ENCODE measurements around the gene HK2. TPM values are rescaled to one million over a fixed set of nuclear protein-coding genes. Genes with fewer than 3 reads are reported as not detected.

The HK2 gene
- total RNA-seq, 2 donors from 2014 or later = 6.9 to 13.4 TPM

GRCh38 chr2:74931940-74932339 is 98.0 kb downstream of the HK2 start:
- no peak for TF ChIP-seq CTCF (IDR thresholded peaks at IDR 0.05)
- H3K9me3 ChIP-seq = no peaks in the 10 kb centered on the region
- ATAC-seq (ENCODE audit: insufficient number of reproducible peaks, low FRiP score, low read depth) = no peak
- no peak overlapping the region for H3K4me3 ChIP-seq
- no peaks in the 10 kb centered on the region for H3K36me3 ChIP-seq
- H3K27me3 ChIP-seq (replicated peaks; ENCODE audit: insufficient read depth) = no peaks in the 10 kb centered on the region
- no peak for DNase-seq (ENCODE audit: low spot score)
- no peak overlapping the region for H3K27ac ChIP-seq
- H3K4me1 ChIP-seq (ENCODE audit: control insufficient read depth in 1 of 2, low read depth in 2 of 2) = no peaks in the 10 kb centered on the region

GRCh38 chr2:74935975-74936391 is 102.1 kb downstream of the HK2 start:
- Histone ChIP-seq H3K9me3 (no peaks in the 10 kb centered on the region), H3K36me3 (no peaks in the 10 kb centered on the region), H3K27ac (no peak overlapping the region), H3K4me3 (no peak overlapping the region), H3K4me1 (ENCODE audit: control insufficient read depth in 1 of 2, low read depth in 2 of 2) (no peaks in the 10 kb centered on the region), H3K27me3 (replicated peaks; ENCODE audit: insufficient read depth) (no peaks in the 10 kb centered on the region)
- DNase-seq (ENCODE audit: low spot score) = no peak
- ATAC-seq (ENCODE audit: insufficient number of reproducible peaks, low FRiP score, low read depth) = no peak
- TF ChIP-seq CTCF (IDR thresholded peaks at IDR 0.05) = no peak

- H3K36me3 ChIP-seq = no peaks in the 10 kb centered on the region
- no peak for TF ChIP-seq CTCF (IDR thresholded peaks at IDR 0.05)
- no peaks in the 10 kb centered on the region for H3K27me3 ChIP-seq (replicated peaks; ENCODE audit: insufficient read depth)
- ATAC-seq (ENCODE audit: insufficient number of reproducible peaks, low FRiP score, low read depth) (no peak), DNase-seq (ENCODE audit: low spot score) (no peak)
- H3K4me1 ChIP-seq (ENCODE audit: control insufficient read depth in 1 of 2, low read depth in 2 of 2) = no peaks in the 10 kb centered on the region
- H3K9me3 ChIP-seq = no peaks in the 10 kb centered on the region
- H3K4me3 ChIP-seq = no peak overlapping the region
- no peak overlapping the region for H3K27ac ChIP-seq
These were observed 103.4 kb downstream of the HK2 start for GRCh38 chr2:74937221-74937880.

- Histone ChIP-seq H3K4me1 (ENCODE audit: control insufficient read depth in 1 of 2, low read depth in 2 of 2) (no peaks in the 10 kb centered on the region), H3K27ac (no peak overlapping the region), H3K36me3 (no peaks in the 10 kb centered on the region), H3K4me3 (no peak overlapping the region), H3K9me3 (no peaks in the 10 kb centered on the region), H3K27me3 (replicated peaks; ENCODE audit: insufficient read depth) (no peaks in the 10 kb centered on the region)
- TF ChIP-seq CTCF (IDR thresholded peaks at IDR 0.05) = no peak
- DNase-seq (ENCODE audit: low spot score) (no peak), ATAC-seq (ENCODE audit: insufficient number of reproducible peaks, low FRiP score, low read depth) (no peak)
These were observed 104.3 kb downstream of the HK2 start for GRCh38 chr2:74938264-74938663.

- Histone ChIP-seq H3K9me3 (no peaks in the 10 kb centered on the region), H3K4me1 (ENCODE audit: control insufficient read depth in 1 of 2, low read depth in 2 of 2) (no peaks in the 10 kb centered on the region), H3K36me3 (no peaks in the 10 kb centered on the region), H3K27me3 (replicated peaks; ENCODE audit: insufficient read depth) (no peaks in the 10 kb centered on the region), H3K4me3 (no peak overlapping the region), H3K27ac (no peak overlapping the region)
- TF ChIP-seq CTCF (IDR thresholded peaks at IDR 0.05) = no peak
- no peak for ATAC-seq (ENCODE audit: insufficient number of reproducible peaks, low FRiP score, low read depth)
- no peak for DNase-seq (ENCODE audit: low spot score)
These were observed 106.2 kb downstream of the HK2 start for GRCh38 chr2:74939919-74940812.
